Kidney (tissue), 14 donors: ENCODE data around the gene SPTSSA. TPM values are rescaled to one million over a fixed set of nuclear protein-coding genes. Genes with fewer than 3 reads are reported as not detected.
"Not testable (repeated sequence)": the region's sequence is repeated elsewhere in the genome, so short reads cannot be mapped to it uniquely, and the experiment has no call there.

Experiments used
- DNase-seq, 5 donors: peaks; one replicate each; pipeline ENCODE4 v3.0.0-alpha.2; 2013 to 2020
- FAIRE-seq: peaks from 2 replicates; lab custom pipeline; 2012; peaks lifted over from hg19 to GRCh38; lab: Jason Lieb, UNC
- H3K27ac ChIP-seq, 2 donors: one replicate each; pipeline ENCODE4 v1.7.0; 2013; ENCODE audit warnings: low read depth in 2 of 2, low read length in 2 of 2, inconsistent platforms in 1 of 2
- H3K27me3 ChIP-seq: one replicate; pipeline ENCODE4 v1.7.1; 2013; ENCODE audit warnings: low read length, inconsistent platforms; ENCODE audit not compliant: control insufficient read depth, insufficient read depth
- H3K36me3 ChIP-seq, 3 donors: one replicate each; pipeline versions ENCODE4 v1.7.0 to v1.7.1; 2013; ENCODE audit warnings: low read length in 3 of 3, control low read depth in 1 of 3, inconsistent platforms in 1 of 3; ENCODE audit not compliant: insufficient read depth in 3 of 3, control insufficient read depth in 2 of 3
- H3K4me1 ChIP-seq, 3 donors: one replicate each; pipeline versions ENCODE4 v1.7.0 to v1.7.1; 2013; ENCODE audit warnings: low read length in 3 of 3, inconsistent platforms in 1 of 3, low read depth in 1 of 3; ENCODE audit not compliant: control insufficient read depth in 2 of 3, insufficient read depth in 2 of 3
- H3K4me3 ChIP-seq, 3 donors: one replicate each; pipeline versions ENCODE4 v1.7.0 to v1.8.1; 2013; ENCODE audit warnings: low read length in 3 of 3, control low read depth in 1 of 3, inconsistent platforms in 1 of 3
- H3K9ac ChIP-seq, 3 donors: one replicate each; pipeline versions ENCODE4 v1.7.0 to v1.7.1; 2013; ENCODE audit warnings: low read length in 3 of 3, control low read depth in 1 of 3, inconsistent platforms in 1 of 3
- H3K9me3 ChIP-seq, 3 donors: one replicate each; pipeline versions ENCODE4 v1.7.0 to v1.7.1; 2013; ENCODE audit warnings: low read length in 3 of 3, control low read depth in 1 of 3, inconsistent platforms in 1 of 3; ENCODE audit not compliant: control insufficient read depth in 2 of 3, insufficient read depth in 1 of 3
- intact Hi-C: fragments of 100-400 bp; cut with DNase I; formaldehyde crosslinking; loops from one replicate; pipeline ENCODE4 v1.11.1; 2022
- polyA plus RNA-seq: library from polyadenylated mRNA; stranded (reverse); fragments of 350-450 nt; fragmentation: Illumina TruSeq; extraction: RNeasy Lipid Tissue Mini Kit (QIAGEN cat#74804); gene quantifications from one replicate; pipeline ENCODE4 v1.2.3, GENCODE V29; 2014; ENCODE audit warnings: low read depth, low replicate concordance; ENCODE audit not compliant: insufficient read depth
- total RNA-seq: library from RNA; stranded (reverse); fragmentation: NEBNext Ultra II Directional; extraction: Animal tissue kit (Norgen Biotek cat#: 25700); gene quantifications from one replicate; pipeline ENCODE4 v1.2.1, GENCODE V29; 2021
- TF ChIP-seq, protein P1 (sequence below): IDR thresholded peaks from 3 replicates; pipeline ENCODE4 v1.5.1; 2012; ENCODE audit warnings: mild to moderate bottlenecking, moderate library complexity, borderline replicate concordance; ENCODE audit not compliant: insufficient read depth; ENCODE audit errors: extremely low read depth
- donor health status: control.
- donor health status: control.
- donor health status: control.
- donor health status: control.
- donor health status: control.
- donor health status: DM: yes; HTN: yes; CAD: no.
- donor health status: Normal renal cell carcinoma (clear cell type).

SPTSSA gene
- total and polyA plus RNA-seq, 2 donors from 2014 or later: 17.4 to 19.2 TPM

DNA sequence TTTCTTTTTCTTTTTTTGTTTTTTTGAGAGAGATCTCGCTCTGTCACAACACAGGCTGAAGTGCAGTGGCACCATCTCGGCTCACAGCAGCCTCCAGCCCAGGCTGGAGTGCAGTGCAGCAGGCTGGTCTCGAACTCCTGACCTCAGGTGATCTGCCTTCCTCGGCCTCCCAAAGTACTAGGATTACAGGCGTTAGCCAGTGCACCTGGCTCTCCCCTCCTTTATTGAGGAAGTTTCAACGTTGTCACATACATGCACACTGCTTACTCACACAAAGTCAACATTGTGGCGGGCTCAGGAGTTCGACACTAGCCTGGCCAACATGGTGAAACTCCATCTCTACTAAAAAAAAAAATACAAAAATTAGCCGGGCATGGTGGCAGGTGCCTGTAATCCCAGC, 45.4 kb upstream of the SPTSSA start:
- H3K4me1 ChIP-seq: no peaks in the 10 kb centered on the region
- FAIRE-seq (no peak), DNase-seq (no peak)
- intact Hi-C loops: no loop called here
- no peak overlapping the region for H3K27ac ChIP-seq
- no peaks in the 10 kb centered on the region for H3K9me3 ChIP-seq
- H3K36me3 ChIP-seq: no peaks in the 10 kb centered on the region
- H3K4me3 ChIP-seq: no peak overlapping the region
- no peaks in the 10 kb centered on the region for H3K27me3 ChIP-seq
- H3K9ac ChIP-seq: no peak overlapping the region
- TF ChIP-seq, protein P1, sequence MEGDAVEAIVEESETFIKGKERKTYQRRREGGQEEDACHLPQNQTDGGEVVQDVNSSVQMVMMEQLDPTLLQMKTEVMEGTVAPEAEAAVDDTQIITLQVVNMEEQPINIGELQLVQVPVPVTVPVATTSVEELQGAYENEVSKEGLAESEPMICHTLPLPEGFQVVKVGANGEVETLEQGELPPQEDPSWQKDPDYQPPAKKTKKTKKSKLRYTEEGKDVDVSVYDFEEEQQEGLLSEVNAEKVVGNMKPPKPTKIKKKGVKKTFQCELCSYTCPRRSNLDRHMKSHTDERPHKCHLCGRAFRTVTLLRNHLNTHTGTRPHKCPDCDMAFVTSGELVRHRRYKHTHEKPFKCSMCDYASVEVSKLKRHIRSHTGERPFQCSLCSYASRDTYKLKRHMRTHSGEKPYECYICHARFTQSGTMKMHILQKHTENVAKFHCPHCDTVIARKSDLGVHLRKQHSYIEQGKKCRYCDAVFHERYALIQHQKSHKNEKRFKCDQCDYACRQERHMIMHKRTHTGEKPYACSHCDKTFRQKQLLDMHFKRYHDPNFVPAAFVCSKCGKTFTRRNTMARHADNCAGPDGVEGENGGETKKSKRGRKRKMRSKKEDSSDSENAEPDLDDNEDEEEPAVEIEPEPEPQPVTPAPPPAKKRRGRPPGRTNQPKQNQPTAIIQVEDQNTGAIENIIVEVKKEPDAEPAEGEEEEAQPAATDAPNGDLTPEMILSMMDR: no peak

DNA sequence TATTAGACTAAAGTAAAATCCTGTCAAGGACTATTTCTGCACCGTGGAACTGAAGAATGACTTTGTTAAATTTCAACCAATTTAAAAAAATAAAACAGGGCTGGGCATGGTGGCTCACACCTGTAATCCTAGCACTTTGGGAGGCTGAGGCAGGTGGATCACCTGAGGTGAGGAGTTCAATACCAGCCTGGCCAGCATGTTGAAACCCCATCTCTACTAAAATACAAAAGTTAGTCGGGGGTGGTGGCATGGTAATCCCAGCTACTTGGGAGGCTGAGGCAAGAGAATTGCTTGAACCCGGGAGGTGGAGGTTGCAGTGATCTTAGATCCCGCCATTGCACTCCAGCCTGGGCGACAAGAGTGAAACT, 43.1 kb upstream of the SPTSSA start:
- H3K9ac ChIP-seq, DNase-seq, H3K4me3 ChIP-seq, H3K4me1 ChIP-seq, FAIRE-seq, intact Hi-C loops, H3K27ac ChIP-seq, H3K9me3 ChIP-seq, H3K27me3 ChIP-seq, H3K36me3 ChIP-seq: not testable (repeated sequence)

DNA sequence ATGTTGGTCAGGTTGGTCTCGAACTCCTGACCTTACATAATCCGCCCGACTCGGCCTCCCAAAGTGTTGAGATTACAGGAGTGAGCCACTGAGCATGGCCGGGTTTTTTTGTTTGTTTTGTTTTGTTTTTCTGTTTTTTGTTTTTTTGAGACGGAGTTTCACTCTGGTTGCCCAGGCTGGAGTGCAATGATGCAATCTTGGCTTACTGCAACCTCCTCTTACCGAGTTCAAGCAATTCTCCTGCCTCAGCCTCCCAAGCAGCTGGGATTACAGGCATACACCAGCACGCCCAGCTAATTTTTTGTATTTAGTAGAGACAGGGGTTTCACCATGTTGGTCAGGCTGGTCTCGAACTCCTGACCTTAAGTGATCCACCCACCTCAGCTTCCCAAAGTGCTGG, 42.0 kb upstream of the SPTSSA start:
- H3K4me1 ChIP-seq, DNase-seq, H3K27ac ChIP-seq, H3K36me3 ChIP-seq, H3K9ac ChIP-seq, FAIRE-seq, H3K27me3 ChIP-seq, H3K4me3 ChIP-seq, H3K9me3 ChIP-seq, intact Hi-C loops: not testable (repeated sequence)

DNA sequence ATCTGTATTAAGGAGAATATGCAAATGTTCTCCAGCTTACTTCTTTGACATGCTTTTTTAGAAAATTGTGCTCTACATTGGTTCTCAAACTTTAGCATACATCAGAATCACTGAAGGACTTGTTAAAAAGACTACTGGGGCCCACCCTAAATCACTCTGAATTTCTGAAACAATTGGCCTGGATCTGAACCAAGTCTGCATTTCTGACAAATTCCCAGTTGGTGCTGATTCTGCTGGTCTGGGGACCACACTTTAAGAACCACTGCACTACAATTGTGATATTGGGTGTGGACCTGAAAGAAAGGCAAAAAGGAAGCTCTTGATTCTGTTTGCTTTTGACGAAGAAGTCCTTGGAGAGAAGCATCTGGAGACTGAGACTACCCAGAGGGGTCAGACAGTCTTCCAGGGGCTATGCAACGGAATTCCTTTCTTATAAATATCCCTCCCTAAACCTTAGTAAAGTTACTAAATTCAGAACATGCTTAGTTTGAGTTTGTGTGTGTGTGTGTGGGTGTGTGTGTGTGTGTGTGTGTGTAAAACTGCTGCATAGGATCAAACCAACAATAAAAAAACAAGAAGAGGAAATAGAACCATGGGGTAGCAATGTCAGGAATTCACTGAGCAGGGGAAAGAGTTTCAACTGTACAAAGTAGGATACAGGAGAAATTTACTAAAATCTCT, 40.6 kb upstream of the SPTSSA start:
- H3K9ac ChIP-seq: no peak overlapping the region
- no peaks in the 10 kb centered on the region for H3K4me1 ChIP-seq
- H3K36me3 ChIP-seq: no peaks in the 10 kb centered on the region
- no peak overlapping the region for H3K27ac ChIP-seq
- no peaks in the 10 kb centered on the region for H3K9me3 ChIP-seq
- peak in 1 of 5 donors; percentile 29 for DNase-seq
- no peak for FAIRE-seq
- TF ChIP-seq, protein P1: no peak
- no peaks in the 10 kb centered on the region for H3K27me3 ChIP-seq
- H3K4me3 ChIP-seq: no peak overlapping the region
- intact Hi-C loops: no loop called here
